ENCODE measurements around the gene LSAMP.

- TF ChIP-seq SP1 (IDR thresholded peaks at IDR 0.05) (no peak), SP1 (CRISPR knock-in tag; IDR thresholded peaks at IDR 0.05) (no peak), ZNF337 (CRISPR knock-in tag; IDR thresholded peaks at IDR 0.05; ENCODE audit: borderline replicate concordance, low read depth) (no peak)
Observed at GRCh38 chr3:115814006-115814405, 631.3 kb downstream of the LSAMP start.

Measured in HepG2 (cell line).